ENCODE data around the gene GABRB1. TPM values are rescaled to one million over a fixed set of nuclear protein-coding genes. Genes with fewer than 3 reads are reported as not detected.

The GABRB1 gene
- total RNA-seq, 1 experiment from 2014 or later, result not detected

GRCh38 chr4:47217884-47218283 lies 186.5 kb downstream of the GABRB1 start:
- no peaks in the 10 kb centered on the region for H3K4me1 ChIP-seq (ENCODE audit: control insufficient read depth in 1 of 2, insufficient read depth in 2 of 2, low read length in 2 of 2)
- POLR2A ChIA-PET, result no interaction called here
- ATAC-seq, result no peak
- no TSS peak for BruUV-seq (replicated peaks)
- no peak overlapping the region for H3K27ac ChIP-seq (ENCODE audit: low read depth, low read length)
- H3K36me3 ChIP-seq (ENCODE audit: control insufficient read depth in 1 of 2, insufficient read depth in 2 of 2, low read length in 2 of 2), result no peaks in the 10 kb centered on the region
- H3K79me2 ChIP-seq (ENCODE audit: insufficient read depth, low read length), result no peaks in the 10 kb centered on the region
- CTCF ChIA-PET, result no interaction called here
- no peaks in the 10 kb centered on the region for H4K20me1 ChIP-seq (ENCODE audit: insufficient read depth)
- no peak overlapping the region for H3K9ac ChIP-seq (ENCODE audit: low read length)
- 0 out of 2 replicates have a peak, but pooled peaks cover 25% of the 10 kb centered on the region for H3K27me3 ChIP-seq (ENCODE audit: insufficient read depth, low read length)
- H2AFZ ChIP-seq (ENCODE audit: low read depth, low read length, poor library complexity, severe bottlenecking), result no peak overlapping the region
- DNase-seq (ENCODE audit: low read depth, low spot score), result no peak
- H3K9me3 ChIP-seq (ENCODE audit: control insufficient read depth in 1 of 2, insufficient read depth in 1 of 2, low read depth in 1 of 2, low read length in 2 of 2), result no peaks in the 10 kb centered on the region
- RAD21 ChIA-PET (ENCODE audit: low non-redundant PET in 1 of 2, low total read pairs in 2 of 2, uncharacterized antibody in 2 of 2, unreplicated experiment in 2 of 2), result no interaction called here
- TF ChIP-seq CBX3 (IDR thresholded peaks at IDR 0.05; ENCODE audit: low read depth) (no peak), POLR2A (IDR thresholded peaks at IDR 0.05; ENCODE audit: borderline replicate concordance, extremely low read depth, insufficient read depth, insufficient read length) (no peak), ELF1 (IDR thresholded peaks at IDR 0.05; ENCODE audit: borderline replicate concordance, low read depth) (no peak), EZH2phosphoT487 (IDR thresholded peaks at IDR 0.05; ENCODE audit: borderline replicate concordance) (no peak), SIN3A (IDR thresholded peaks at IDR 0.05; ENCODE audit: low read depth) (no peak), SP1 (IDR thresholded peaks at IDR 0.05; ENCODE audit: low read depth) (no peak), CEBPB (IDR thresholded peaks at IDR 0.05; ENCODE audit: low read depth) (no peak), RAD21 (IDR thresholded peaks at IDR 0.05; ENCODE audit: low read depth) (no peak), REST (IDR thresholded peaks at IDR 0.05; ENCODE audit: low read depth) (no peak), TCF7L2 (IDR thresholded peaks at IDR 0.05; ENCODE audit: borderline replicate concordance, extremely low read depth, insufficient read depth, insufficient read length) (no peak), ZBTB33 (IDR thresholded peaks at IDR 0.05; ENCODE audit: extremely low read depth, insufficient replicate concordance, low read length) (no peak), ZNF274 (IDR thresholded peaks at IDR 0.05; ENCODE audit: low read depth, low read length) (no peak), ZFX (IDR thresholded peaks at IDR 0.05) (no peak), MAX (IDR thresholded peaks at IDR 0.05) (no peak), CTCF (IDR thresholded peaks at IDR 0.05 in 2 of 3, conservative IDR thresholded peaks at IDR 0.05 in 1 of 3; ENCODE audit: borderline replicate concordance in 1 of 3, insufficient read depth in 1 of 3, low read depth in 2 of 3, low read length in 2 of 3) (no peak), SRF (IDR thresholded peaks at IDR 0.05; ENCODE audit: low read depth) (no peak), FOSL1 (IDR thresholded peaks at IDR 0.05; ENCODE audit: low read depth) (no peak), JUND (IDR thresholded peaks at IDR 0.05) (no peak)
- no peak overlapping the region for H3K4me2 ChIP-seq (ENCODE audit: low read length)
- intact Hi-C loops (cut with micrococcal nuclease), result no loop called here
- H3K4me3 ChIP-seq (replicated peaks in 1 of 2; ENCODE audit: low read depth in 1 of 2, low read length in 2 of 2), result no peak overlapping the region
- H3K9me2 ChIP-seq (ENCODE audit: insufficient read depth), result no peaks in the 10 kb centered on the region

All from HCT116 (cell line).